ENCODE measurements around the gene MAB21L1. TPM values are rescaled to one million over a fixed set of nuclear protein-coding genes. Genes with fewer than 3 reads are reported as not detected.

MAB21L1 gene
- total and polyA plus RNA-seq, 2 donors (not counting 3 experiments of a cell fraction or from before 2014, with no cell fraction given) = 0.03 TPM; not detected in 1

- Histone ChIP-seq H4K20me1 (replicated peaks; ENCODE audit: control insufficient read depth, extremely low read depth, insufficient read depth, low read length) (no peaks in the 10 kb centered on the region), H3K27me3 (ENCODE audit: control insufficient read depth in 2 of 2, insufficient read depth in 2 of 2, low read length in 2 of 2) (no peaks in the 10 kb centered on the region), H2AFZ (ENCODE audit: low read depth, low read length) (no peak overlapping the region), H3K9ac (replicated peaks; ENCODE audit: extremely low read depth, insufficient read depth, low read length) (no peak overlapping the region), H3K9me3 (replicated peaks; ENCODE audit: control insufficient read depth, insufficient read depth, low read length) (no peaks in the 10 kb centered on the region), H3K27ac (ENCODE audit: insufficient read depth, low read depth, low read length) (no peak overlapping the region), H3K4me1 (ENCODE audit: control insufficient read depth, extremely low read depth, insufficient read depth, low read length) (no peaks in the 10 kb centered on the region), H3K79me2 (ENCODE audit: control insufficient read depth, insufficient read depth, low read length) (no peaks in the 10 kb centered on the region), H3K4me3 (replicated peaks in 1 of 3; ENCODE audit: insufficient read depth in 1 of 3, low read depth in 1 of 3, low read length in 3 of 3) (no peak overlapping the region), H3K36me3 (ENCODE audit: control insufficient read depth in 2 of 2, extremely low read depth in 1 of 2, insufficient read depth in 2 of 2, low read length in 2 of 2) (no peaks in the 10 kb centered on the region), H3K4me2 (ENCODE audit: insufficient read depth, low read length) (no peak overlapping the region), H3K9me1 (replicated peaks; ENCODE audit: control insufficient read depth, extremely low read depth, insufficient read depth, low read length) (no peaks in the 10 kb centered on the region)
- ChIA-PET CTCF (no interaction called here), POLR2A (no interaction called here)
- dilution Hi-C loops (cut with MboI; ENCODE audit: extremely low pct_ligation_motif_present, low sequenced_read_pairs) = no loop called here
- intact Hi-C loops (cut with micrococcal nuclease) = no loop called here
- no TSS peak for BruUV-seq (replicated peaks)
- no peak for DNase-seq (ENCODE audit: low read depth, low spot score)
- TF ChIP-seq POLR2AphosphoS5 (IDR thresholded peaks at IDR 0.05; ENCODE audit: insufficient read depth, low read depth, low read length) (no peak), POLR2A (IDR thresholded peaks at IDR 0.05; ENCODE audit: low read depth, low read length) (no peak), EZH2 (IDR thresholded peaks at IDR 0.05; ENCODE audit: borderline replicate concordance, low read depth, low read length, severe bottlenecking) (no peak), MAX (IDR thresholded peaks at IDR 0.05; ENCODE audit: insufficient read depth, insufficient read length) (no peak), JUN (IDR thresholded peaks at IDR 0.05; ENCODE audit: borderline replicate concordance, insufficient read depth, insufficient read length, low read depth) (no peak), MYC (IDR thresholded peaks at IDR 0.05; ENCODE audit: low read depth, low read length) (no peak), GATA2 (IDR thresholded peaks at IDR 0.05; ENCODE audit: insufficient read depth, insufficient read length, low read depth, low read length) (no peak), FOS (IDR thresholded peaks at IDR 0.05; ENCODE audit: borderline replicate concordance, insufficient read depth, low read length) (no peak), CTCF (IDR thresholded peaks at IDR 0.05; ENCODE audit: extremely low read depth in 1 of 2, insufficient read depth in 1 of 2, low read depth in 1 of 2, low read length in 2 of 2) (no peak)
- no peak for FAIRE-seq
Observed at GRCh38 chr13:35448465-35448864, 28.0 kb downstream of the MAB21L1 start.

Measured in endothelial cell of umbilical vein (primary cell).